ENCODE measurements around the gene EFCAB5.
"Not testable (repeated sequence)": the region's sequence is repeated elsewhere in the genome, so short reads cannot be mapped to it uniquely, and the experiment has no call there.

Gene EFCAB5

DNA sequence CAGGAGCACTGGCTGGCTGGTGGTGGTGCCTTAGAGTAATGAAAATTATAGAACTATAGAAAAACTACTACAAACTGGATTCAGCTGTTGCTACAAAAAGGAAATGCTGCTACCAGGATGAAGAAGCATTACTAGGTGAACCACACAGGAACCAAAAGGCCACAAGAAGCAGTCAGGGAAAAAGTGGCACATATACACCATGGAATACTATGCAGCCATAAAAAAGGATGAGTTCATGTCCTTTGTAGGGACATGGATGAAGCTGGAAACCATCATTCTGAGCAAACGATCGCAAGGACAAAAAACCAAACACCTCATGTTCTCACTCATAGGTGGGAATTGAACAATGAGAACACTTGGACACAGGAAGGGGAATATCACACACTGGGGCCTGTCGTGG lies 5.5 kb upstream of the EFCAB5 start:
- not testable (repeated sequence) for DNase-seq (ENCODE audit: low read depth)

DNA sequence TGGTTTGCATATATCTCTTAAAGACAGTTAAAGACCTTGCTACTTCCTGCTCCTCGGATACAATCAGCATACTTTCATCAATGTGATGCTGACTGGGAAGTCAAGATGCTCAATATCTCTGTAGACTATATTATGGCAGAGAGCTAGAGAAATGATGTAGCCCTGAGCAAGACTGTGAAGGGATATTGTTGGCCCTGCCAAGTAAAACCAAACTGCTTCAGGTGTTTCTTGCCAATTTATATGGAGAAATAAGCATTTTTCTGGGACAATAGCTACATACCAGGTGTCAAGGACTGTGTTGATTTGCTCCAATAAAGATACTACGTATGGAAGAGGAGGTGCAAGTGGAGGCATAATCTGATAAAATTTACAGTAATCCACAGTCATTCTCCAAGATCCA lies 4.7 kb upstream of the EFCAB5 start:
- no peak for DNase-seq (ENCODE audit: low read depth)

DNA sequence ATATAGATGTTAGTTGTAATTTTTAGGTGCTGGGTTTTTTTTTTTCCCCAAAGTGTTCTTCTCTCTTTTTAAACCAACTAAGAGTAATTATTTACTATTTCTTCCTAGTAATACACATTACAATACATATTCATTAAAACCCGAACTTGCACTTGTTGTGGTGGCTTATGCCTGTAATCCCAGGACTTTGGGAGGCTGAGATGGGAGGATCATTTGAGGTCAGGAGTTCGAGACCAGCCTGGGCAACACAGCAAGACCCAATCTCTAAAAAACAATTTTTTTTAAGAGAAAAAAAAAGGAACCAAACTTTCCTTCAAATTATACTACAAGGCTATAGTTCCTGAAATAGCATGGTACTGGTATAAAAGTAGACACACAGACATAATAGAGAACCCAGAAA lies 3.8 kb downstream of the EFCAB5 start:
- DNase-seq (ENCODE audit: low read depth) = no peak

DNA sequence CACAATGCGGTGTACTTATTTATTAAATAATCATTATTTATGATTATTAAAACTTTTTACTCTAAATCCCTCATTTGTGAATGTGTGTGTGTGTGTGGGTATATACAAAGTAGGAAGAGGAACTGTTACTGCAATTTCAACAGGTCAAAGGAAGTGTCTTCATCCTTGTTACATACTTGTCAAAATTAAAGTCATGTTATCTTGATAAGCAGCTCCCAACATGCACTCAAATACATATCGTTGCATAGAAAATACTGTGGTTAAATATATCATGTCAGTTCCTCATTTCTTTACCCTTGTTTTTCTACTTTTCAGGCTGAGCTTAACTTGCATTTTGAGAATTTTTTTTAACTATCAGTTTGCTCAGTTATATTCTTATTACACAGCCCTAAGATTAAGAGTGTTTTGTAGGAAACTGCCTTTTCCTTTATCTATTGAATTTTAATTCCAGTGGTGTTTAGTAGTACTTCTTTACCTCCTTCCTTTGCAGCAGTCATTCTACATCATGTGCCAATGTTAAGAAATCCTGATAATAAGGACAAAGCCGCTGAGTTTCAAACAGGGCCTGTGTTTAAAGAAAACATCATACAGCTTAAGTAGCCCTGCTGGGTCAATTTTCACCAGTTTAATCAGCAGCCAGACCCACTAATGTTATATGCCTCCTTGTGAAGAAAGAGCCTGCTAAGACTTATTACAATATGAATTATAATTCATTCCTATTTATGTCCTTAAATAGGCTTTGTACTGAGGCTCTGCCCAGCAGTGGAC lies 7.2 kb downstream of the EFCAB5 start:
- no peak for DNase-seq (ENCODE audit: low read depth)

DNA sequence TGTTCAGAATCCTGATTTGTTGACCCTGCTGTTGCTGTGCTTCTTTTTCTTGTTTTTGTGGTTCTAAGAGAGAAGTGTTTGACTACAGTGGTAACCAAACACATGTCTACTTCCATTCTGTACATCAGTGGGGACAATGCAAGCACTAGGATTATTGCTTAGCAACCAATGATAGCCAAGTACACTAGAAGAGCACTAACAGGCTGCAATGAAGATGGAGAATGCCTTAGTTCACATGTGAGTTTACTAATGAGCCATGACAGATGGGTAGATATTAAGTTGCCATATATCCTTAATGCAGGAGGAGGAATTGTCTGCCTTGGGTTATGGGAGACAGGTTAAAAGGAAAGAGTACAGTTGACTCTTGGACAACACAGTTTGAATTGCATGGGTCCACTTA lies 8.3 kb downstream of the EFCAB5 start:
- no peak for DNase-seq (ENCODE audit: low read depth)

DNA sequence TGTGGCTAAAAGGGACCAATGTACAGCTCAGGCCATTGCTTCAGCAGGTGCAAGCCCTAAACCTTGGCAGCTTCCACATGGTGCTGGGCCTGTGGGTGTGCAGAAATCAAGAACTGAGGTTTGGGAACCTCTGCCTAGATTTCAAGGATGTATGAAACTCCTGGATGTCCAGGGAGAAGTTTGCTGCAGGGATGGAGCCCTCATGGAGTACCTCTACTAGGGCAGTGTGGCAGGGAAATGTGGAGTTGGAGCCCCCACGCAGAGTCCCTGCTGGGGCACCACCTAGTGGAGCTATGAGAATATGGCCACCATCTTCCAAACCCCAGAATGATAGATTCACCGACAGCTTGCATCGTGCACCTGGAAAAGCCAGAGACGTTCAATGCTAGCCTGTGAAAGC lies 13.0 kb downstream of the EFCAB5 start:
- DNase-seq (ENCODE audit: low read depth) = no peak

DNA sequence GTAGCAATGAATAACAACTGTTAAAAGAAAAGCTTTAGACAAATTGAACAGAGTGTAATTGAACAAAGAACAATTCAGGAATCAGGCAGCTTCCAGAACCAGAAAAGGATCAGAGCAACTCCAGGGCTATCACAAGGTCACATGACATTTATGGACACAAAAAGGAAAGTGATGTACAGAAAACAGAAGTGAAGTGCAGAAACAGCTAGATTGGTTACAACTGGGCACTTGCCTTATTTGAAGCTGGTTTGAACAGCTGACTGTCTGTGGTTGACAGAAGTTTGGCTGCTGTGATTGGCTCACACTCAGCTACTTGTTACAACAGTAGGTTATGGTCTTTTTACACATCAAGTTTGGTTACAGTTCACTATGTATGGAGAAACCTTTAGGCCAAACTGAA lies 14.8 kb downstream of the EFCAB5 start:
- DNase-seq (ENCODE audit: low read depth) = no peak

DNA sequence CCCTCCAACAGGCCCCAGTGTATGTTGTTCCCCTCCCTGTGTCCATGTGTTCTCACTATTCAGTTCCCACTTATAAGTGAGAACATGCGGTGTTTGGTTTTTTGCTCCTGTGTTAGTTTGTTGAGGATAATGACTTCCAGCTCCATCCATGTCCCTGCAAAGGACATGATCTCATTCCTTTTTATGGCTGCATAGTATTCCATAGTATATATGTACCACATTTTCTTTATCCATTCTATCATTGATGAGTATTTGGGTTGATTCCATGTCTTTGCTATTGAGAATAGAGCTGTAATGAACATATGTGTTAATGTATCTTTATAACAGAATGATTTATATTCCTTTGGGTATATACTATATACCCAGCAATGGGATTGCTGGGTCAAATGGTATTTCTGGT lies 16.1 kb downstream of the EFCAB5 start:
- not testable (repeated sequence) for DNase-seq (ENCODE audit: low read depth)

DNA sequence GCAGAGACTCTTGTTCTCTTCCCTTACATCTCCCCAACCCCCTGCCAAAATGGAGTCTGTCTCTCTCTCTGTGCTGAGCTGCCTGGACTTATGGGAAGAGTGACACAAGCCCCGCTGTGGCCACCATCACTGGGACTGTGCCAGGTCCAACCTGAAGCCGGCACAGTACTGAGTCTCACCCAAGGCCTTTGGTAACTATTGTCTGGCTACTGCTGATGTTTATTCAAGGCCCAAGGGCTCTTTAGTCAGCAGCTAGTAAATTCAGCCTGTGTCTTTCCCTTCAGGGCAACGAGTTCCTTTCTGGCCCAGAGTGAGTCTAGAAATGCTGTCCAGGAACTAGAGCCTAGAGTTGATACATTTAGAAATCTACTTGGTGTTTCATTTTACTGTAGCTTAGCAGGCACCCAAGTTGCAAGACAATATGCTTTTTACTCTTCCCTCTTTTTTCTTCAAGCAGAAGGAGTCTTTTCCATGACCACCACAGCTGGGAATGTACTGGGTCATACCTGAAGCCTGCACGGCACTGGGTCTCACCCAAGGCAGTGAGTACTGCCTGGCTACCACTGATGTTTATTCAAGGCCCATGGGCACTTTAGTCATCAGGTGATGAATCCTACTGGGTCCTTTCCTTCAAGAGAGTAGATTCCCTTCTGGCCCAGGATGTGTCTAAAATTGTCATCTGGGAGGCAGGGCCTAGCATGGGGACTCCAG lies 17.7 kb downstream of the EFCAB5 start:
- DNase-seq (ENCODE audit: low read depth) = no peak

DNA sequence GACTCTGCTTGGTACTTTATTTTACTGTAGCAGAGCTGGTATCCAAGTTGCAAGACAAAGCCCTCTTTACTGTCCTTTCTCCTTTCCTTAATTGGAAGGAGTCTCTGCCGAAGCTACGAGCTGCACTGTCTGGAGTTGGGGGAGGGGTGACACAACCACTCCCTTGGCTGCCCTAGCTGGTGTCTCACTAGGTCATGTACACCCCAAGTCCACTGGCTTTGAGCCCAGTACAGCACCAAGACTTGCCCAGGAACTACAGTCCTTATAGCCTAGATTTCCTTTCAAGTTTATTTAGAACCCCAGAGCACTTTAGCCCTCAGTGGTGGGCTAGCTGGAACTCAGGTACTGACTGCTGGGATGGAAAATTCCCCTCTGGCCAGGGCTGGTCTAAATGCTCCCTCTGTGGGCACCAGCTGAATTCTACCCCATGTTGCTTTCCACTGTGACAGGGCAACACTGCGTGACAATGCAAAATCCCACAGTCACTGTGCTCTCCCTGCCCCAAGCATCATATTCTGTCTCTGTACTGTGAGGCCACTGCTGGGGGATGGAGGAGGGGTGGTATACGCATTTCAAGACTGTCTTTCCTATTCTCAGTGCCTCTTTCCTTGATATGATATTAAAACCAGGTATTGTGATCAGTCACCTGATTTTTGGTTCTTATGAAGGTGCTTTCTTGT lies 18.4 kb downstream of the EFCAB5 start:
- DNase-seq (ENCODE audit: low read depth) = no peak

DNA sequence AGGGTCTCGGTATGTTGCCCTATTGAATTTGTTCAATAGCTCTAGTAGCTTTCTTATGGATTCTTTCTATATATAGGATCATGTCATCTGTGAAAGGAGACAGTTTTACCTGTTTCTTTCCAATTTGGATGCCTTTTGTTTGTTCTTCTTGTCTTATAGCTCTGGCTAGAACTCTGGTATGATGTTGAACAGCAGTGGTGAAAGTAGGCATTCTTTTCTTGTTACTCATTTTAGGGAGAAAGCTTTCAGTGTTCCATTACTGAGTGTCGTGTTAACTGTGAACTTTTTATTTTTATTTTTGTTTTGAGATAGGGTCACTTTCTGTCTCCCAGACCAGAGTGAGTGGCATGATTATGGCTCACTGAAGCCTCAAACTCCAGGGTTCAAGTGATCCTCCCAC lies 21.2 kb downstream of the EFCAB5 start:
- DNase-seq (ENCODE audit: low read depth) = no peak

DNA sequence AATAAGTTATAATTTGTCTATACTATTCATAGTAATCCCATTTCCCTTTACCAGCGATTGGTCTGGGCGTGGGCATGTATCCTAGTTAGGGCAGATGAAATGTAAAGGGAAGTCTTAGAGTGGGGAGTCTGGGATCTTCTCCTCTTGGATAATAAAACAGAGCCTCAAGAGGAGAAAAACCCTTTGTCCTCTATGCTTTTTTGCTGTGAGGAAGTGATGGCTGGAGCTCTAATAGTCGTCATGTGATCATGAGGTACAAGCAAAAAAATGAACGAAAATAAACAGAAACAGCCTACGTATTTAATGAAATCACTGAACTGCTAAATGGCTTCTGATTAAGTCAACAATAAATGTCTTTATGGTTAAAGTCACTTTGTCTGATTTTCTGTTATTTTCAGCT lies 26.8 kb downstream of the EFCAB5 start:
- no peak for DNase-seq (ENCODE audit: low read depth)

DNA sequence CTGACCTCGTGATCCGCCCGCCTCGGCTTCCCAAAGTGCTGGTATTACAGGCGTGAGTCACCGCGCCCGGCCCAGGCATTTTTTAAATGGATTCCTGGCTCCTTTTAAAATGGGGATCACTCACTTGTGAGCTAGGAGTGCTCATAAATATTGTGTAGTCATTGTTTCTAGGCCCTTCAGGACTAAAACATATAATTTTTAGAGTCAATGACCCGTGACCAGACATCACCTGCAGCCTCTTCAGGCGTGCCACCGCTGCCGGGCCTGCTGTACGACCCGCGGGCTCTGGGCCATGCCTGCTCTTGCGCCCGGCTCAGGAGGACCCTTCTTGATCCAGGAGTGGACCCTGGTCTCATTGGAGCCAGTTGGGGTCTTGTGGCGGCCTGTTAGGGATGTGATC lies 30.8 kb downstream of the EFCAB5 start:
- DNase-seq (ENCODE audit: low read depth) = no peak

DNA sequence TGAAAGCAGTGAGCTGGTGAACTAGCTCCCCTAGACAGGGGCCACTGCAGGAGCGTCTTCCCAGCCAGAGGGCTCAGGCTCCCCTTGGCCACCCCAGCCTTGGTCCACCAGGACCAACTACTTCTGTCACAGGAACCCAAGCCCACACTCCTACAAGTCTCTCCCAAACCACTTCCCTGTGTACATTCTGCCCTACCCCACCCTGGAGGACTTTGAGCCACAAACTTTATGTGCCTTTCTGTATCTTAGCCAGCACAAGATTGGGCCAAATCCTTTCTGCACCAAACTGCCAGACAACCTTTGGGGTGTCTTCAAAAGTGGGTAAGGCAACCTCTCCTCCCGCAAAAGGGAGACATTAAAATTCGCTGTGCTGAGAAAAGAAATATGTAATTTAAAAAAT lies 31.6 kb downstream of the EFCAB5 start:
- no peak for DNase-seq (ENCODE audit: low read depth)

DNA sequence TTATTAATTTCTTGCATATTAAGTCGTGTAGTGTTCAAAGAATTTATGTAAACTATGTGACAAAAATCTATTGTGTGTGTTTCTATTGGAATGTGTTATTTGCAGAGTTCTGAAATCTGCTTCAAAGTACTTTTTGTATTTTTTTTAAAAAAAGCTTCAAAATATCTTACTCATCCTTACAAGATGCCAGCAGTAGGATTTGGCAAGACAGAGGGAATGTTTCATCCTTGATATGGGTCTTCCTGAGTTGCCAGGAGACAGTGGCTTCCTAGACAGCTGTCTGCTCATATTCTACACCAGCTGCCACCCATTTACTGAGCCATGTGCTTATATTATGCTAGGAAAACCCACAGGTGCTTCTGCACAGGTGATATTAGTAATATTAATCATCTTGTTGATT lies 36.4 kb downstream of the EFCAB5 start:
- no peak for DNase-seq (ENCODE audit: low read depth)

DNA sequence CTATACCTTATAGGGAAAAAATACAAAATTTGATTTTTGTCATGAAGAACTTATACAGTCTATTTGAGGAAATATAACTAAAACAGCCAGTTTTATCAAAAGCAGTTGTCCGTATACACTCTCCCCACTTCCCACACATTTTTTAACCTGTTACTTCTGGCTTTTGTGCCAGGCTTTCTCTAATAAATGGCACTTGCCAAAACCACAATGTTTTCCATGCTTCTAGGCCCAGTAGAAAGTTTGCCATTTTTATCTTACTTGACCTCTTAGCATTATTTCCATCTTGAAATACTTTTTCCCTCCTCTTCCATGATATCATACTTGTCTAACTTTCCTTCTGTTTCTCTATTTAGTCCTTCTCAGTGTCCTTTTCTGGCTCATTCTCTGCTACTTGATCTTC lies 38.8 kb downstream of the EFCAB5 start:
- DNase-seq (ENCODE audit: low read depth) = no peak

DNA sequence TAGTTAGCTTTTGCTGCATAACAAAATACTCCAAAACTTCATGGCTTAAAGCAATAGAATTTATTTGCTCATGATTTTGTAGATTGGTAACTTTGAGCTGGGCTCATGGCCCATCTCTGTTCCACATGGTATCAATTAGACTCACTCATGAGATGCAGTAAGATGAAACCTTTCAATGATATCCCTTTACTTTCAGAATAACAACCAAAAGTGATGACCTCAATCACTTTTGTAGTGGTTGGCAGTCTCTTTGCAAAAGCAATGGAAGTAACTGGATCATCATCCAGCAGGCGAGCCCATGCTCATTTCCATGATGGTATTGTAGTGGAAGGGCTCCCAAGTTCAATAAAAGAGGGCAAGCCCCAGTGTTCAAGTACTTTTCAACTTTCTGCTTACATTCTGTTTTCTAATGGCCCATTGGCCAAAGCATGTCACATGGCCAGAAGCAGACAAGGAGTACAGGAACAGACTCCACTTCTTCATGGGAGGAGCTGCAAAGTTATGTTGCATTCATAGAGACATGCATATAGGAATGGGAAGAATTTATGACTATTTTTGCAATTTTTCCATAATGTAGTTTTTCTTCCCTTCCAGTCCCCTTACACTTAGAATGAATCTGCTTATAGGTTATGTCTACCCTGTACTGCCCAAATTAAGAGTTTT lies 41.7 kb downstream of the EFCAB5 start:
- DNase-seq (ENCODE audit: low read depth) = no peak

DNA sequence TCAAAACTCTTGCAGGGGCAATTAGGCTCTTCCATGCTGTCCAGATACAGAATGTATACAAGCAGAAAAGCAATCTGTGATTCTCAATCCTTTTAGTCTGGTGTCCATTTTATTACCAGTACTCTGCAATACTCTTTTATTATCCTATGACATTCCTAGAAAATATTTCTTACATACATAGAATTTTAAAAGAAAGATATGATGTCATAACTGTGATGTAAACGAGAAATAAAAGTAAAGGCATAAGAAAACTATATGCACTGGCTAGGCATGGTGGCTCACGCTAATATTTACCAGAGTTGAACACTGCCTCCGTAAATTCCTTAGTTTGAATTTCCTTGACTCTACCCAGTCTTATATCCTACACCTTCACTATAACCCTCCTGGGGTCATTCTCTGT lies 55.0 kb downstream of the EFCAB5 start:
- no peak for DNase-seq (ENCODE audit: low read depth)

DNA sequence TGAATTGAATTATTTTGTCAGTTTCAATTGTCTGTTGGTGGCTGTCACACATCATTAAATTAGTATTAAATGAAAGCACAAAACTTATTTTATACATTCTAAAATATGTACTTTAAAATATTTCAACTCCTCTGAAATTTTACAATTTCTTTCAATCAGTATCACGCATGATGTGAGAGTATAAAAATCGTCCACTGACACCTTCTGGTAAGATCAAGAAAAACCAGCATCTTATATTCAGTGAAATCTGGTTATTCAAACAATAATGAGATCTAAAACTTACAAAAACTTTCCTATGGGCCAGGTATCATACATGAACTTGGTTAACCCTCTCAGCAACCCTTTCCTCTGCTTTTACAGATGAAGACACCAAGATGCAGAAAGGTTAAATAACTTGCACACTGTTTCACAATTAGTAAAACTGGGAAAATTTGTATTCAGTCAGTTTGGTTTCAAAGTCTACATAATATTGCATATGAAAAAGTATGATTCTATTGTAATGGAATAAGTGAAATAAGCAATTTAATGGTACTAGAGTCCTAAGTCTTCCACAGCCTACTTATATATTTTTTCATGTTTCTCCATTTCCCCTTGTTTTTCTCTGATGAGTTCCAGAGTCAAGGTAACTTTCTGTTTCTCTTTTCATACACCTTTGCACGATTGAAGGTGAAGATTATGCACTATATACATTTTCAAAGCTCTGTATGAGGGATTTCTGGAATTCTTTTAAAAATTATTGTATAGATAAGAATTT lies 58.7 kb downstream of the EFCAB5 start:
- DNase-seq (ENCODE audit: low read depth) = no peak

DNA sequence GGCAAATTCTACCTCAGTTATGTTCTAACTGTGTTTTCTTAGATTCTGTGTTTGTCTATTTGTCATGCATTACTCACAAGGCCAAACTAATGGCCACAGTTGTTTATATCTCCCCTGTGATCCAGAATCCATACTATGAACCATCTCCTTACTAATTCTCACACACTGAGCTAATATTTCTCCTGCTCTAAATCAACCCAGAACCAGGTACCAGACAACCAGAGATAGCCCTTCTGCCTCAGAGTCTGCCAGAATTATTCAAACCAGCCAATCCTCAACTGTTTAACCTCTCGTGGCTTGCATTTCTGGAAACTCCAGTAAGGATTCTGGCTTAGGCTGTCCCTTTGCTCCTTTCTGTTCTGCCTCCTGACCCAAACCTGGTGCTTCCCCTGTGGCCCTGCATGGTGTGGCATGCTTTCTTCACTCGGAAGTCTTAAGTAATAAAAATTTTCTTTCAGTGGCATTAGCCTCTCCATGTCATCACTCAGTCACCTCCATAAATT lies 59.4 kb downstream of the EFCAB5 start:
- no peak for DNase-seq (ENCODE audit: low read depth)

DNA sequence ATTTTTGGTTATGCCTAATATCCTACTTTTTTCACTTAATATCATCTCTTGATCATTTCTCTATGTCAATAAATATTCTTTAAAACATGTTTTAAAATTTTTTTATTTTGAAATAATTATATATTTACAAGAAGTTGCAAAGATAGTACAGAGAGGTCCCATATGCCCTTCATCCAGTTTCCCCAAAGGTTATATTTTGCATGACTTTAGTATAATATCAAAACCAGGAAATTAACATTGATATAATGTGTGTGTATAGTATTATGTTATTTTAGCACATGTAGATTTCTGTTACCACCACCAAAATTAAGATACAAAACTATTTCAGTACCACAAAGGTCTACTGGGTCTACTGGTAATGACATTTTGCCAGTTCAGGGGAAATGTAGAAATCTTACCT lies 60.7 kb downstream of the EFCAB5 start:
- DNase-seq (ENCODE audit: low read depth) = no peak

Data from stimulated activated CD8-positive, alpha-beta memory T cell treated with anti-CD3 and anti-CD28 coated beads, Interleukin-12 subunit alpha, Interleukin-12 subunit beta, amount 100 ng/mL, for 4 hours (primary cell).